Brain microvascular endothelial cell (primary cell): ENCODE data around the gene ACSM3.

Experiments used
- DNase-seq: peaks from one replicate; pipeline ENCODE4 v3.0.0-alpha.2; 2020
- H3K27ac ChIP-seq: fragments of 250-450 bp; sonication (Bioruptor Pico); 2 replicates; pipeline ENCODE4 v1.5.1; 2020; ENCODE audit warnings: mild to moderate bottlenecking, moderate library complexity
- H3K27me3 ChIP-seq: fragments of 250-450 bp; sonication (Bioruptor Pico); replicated peaks from 2 replicates; pipeline ENCODE4 v1.5.1; 2020; ENCODE audit warnings: mild to moderate bottlenecking
- H3K36me3 ChIP-seq: fragments of 250-450 bp; sonication (Bioruptor Pico); replicated peaks from 2 replicates; pipeline ENCODE4 v1.5.1; 2020; ENCODE audit warnings: mild to moderate bottlenecking
- H3K4me3 ChIP-seq: 2 replicates; pipeline ENCODE4 v1.5.1; 2011; ENCODE audit warnings: low read depth, mild to moderate bottlenecking, control low read depth, low read length, moderate library complexity
- CTCF ChIP-seq: IDR thresholded peaks from 2 replicates; pipeline ENCODE4 v1.5.1; 2011; ENCODE audit warnings: low read depth, mild to moderate bottlenecking, moderate library complexity, low read length, control low read depth, inconsistent platforms; ENCODE audit errors: missing control alignments
- in situ Hi-C: cut with HindIII; loops from 2 replicates; pipeline ENCODE4 v1.10.0; 2017; ENCODE audit warnings: low sequenced_read_pairs, low pct_ligation_motif_present

ACSM3 gene

DNA sequence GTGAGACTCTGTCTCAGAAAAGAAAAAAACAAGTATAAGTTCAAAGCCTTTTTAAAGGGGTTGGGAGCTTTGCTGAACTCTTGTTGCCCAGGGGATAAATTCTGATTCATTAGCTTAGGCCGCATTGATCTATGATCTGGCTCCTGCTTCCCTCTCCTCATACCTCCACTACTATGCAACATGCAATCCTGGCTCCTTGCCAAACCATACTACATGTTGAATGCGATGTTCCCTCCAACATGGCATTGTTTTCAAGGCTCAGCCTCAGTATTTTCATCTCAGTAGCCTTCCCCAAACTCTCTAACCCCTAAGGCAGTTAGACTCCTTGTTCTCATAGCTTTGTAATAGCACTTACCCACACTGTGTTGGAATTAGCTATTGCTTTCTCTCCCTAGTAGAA lies 48.7 kb downstream of the ACSM3 start:
- Histone ChIP-seq H3K4me3 (no peak overlapping the region), H3K27me3 (no peaks in the 10 kb centered on the region), H3K27ac (no peak overlapping the region), H3K36me3 (no peaks in the 10 kb centered on the region)
- in situ Hi-C loops: no loop called here
- no peak for DNase-seq
- TF ChIP-seq CTCF: no peak

GRCh38 chr16:20814784-20815183 lies 51.0 kb downstream of the ACSM3 start:
- no peak for TF ChIP-seq CTCF
- no peaks in the 10 kb centered on the region for H3K36me3 ChIP-seq
- in situ Hi-C loops: no loop called here
- H3K4me3 ChIP-seq: no peak overlapping the region
- no peak overlapping the region for H3K27ac ChIP-seq
- no peak for DNase-seq
- H3K27me3 ChIP-seq: no peaks in the 10 kb centered on the region

GRCh38 chr16:20818929-20819585 lies 55.2 kb downstream of the ACSM3 start:
- Histone ChIP-seq H3K36me3 (no peaks in the 10 kb centered on the region), H3K4me3 (no peak overlapping the region), H3K27me3 (no peaks in the 10 kb centered on the region), H3K27ac (no peak overlapping the region)
- in situ Hi-C loops: no loop called here
- no peak for DNase-seq
- no peak for TF ChIP-seq CTCF

- Histone ChIP-seq H3K27ac (no peak overlapping the region), H3K27me3 (no peaks in the 10 kb centered on the region), H3K4me3 (no peak overlapping the region), H3K36me3 (no peaks in the 10 kb centered on the region)
- DNase-seq: no peak
- no peak for TF ChIP-seq CTCF
- in situ Hi-C loops: no loop called here
Measured at GRCh38 chr16:20821682-20822081, 57.9 kb downstream of the ACSM3 start.

DNA sequence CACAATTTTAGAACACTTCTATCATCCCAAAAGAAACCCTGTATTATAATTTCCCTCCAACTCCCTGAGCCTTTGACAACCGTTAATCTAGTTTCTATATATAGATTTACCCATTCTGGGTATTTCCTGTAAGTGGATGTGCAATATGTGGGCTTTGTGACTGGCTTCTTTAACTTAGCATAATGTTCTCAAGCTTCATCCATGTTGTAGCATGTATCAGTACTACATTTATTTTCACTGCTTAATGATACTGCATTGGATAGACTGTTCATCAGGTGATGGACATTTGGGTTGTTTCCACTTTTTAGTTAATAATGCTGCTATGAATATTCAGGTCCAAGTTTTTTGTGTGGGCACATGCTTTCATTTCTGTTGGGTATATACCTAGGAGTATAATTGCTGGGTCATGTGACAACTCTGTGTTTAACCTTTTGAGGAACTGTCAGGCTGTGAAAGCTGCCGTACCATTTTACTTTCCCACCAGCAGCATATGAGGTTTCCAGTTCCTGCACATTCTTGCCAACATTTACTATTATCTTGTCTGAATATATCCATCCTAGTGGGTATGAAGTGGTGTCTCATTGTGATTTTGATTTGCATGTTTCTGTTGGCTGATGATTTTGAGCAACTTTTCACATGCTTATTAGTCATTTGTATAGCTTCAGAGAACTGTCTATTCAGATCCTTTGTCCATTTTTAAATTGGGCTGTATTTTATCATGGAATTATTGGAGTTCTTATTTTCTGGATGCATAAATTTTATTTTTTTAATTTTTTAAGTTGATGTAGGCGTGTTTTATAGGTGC lies 58.9 kb downstream of the ACSM3 start:
- Histone ChIP-seq H3K27me3 (no peaks in the 10 kb centered on the region), H3K4me3 (no peak overlapping the region), H3K36me3 (no peaks in the 10 kb centered on the region), H3K27ac (no peak overlapping the region)
- no peak for DNase-seq
- in situ Hi-C loops: no loop called here
- TF ChIP-seq CTCF: no peak
